ENCODE measurements around the gene ZFP92.

- TF ChIP-seq POLR2AphosphoS5 (IDR thresholded peaks at IDR 0.05; ENCODE audit: low read depth, low read length) (no peak), POLR2A (IDR thresholded peaks at IDR 0.05; ENCODE audit: low read depth, low read length) (no peak)
Observed at GRCh38 chrX:153381684-153382532, 29.4 kb upstream of the ZFP92 start.
